Measurements from ENCODE around the gene PRDM16. TPM values are rescaled to one million over a fixed set of nuclear protein-coding genes. Genes with fewer than 3 reads are reported as not detected.

Gene PRDM16
- total and polyA plus RNA-seq, 2 donors (not counting 1 experiment from before 2014, with no cell fraction given): 0.03 to 0.12 TPM

DNA sequence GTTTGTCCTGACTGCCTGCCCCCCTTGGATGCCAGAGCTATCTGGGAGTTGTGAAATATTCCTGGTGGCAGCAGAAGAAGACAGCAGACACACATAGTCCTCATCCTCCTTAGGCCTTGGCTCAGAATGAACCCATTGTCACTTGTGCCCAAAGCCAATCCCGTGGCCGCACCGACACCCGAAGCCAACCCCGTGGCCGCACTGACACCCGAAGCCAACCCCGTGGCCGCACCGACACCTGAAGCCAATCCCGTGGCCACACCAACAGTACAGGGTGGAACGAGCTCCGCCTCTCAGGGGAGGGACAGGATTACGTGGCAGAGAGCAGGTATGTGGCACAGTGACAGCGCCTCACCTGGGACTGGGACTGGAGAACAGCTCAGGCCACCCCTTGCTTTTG lies 186.7 kb downstream of the PRDM16 start:
- no peak overlapping the region for H3K4me2 ChIP-seq (replicated peaks; ENCODE audit: low read depth, low read length, poor library complexity, severe bottlenecking)
- intact Hi-C loops (cut with micrococcal nuclease): no loop called here
- no peaks in the 10 kb centered on the region for H4K20me1 ChIP-seq (ENCODE audit: control insufficient read depth, insufficient read depth, low read length, poor library complexity, severe bottlenecking)
- DNase-seq (no peak), ATAC-seq (ENCODE audit: low read depth) (no peak)
- peaks cover 3% of the 10 kb centered on the region for H3K9me3 Mint-ChIP-seq (ENCODE audit: insufficient read depth)
- H3K4me3 ChIP-seq (ENCODE audit: control extremely low read depth in 1 of 5, extremely low read depth in 1 of 5, insufficient read depth in 1 of 5, low read depth in 2 of 5, low read length in 4 of 5): no peak overlapping the region
- no peak overlapping the region for H3K9ac ChIP-seq (ENCODE audit: low read length)
- H3K27me3 Mint-ChIP-seq: no peaks in the 10 kb centered on the region
- TF ChIP-seq EZH2 (IDR thresholded peaks at IDR 0.05; ENCODE audit: borderline replicate concordance, insufficient read depth, low read depth, low read length, poor library complexity, severe bottlenecking): no peak
- TF ChIP-seq, protein P1, sequence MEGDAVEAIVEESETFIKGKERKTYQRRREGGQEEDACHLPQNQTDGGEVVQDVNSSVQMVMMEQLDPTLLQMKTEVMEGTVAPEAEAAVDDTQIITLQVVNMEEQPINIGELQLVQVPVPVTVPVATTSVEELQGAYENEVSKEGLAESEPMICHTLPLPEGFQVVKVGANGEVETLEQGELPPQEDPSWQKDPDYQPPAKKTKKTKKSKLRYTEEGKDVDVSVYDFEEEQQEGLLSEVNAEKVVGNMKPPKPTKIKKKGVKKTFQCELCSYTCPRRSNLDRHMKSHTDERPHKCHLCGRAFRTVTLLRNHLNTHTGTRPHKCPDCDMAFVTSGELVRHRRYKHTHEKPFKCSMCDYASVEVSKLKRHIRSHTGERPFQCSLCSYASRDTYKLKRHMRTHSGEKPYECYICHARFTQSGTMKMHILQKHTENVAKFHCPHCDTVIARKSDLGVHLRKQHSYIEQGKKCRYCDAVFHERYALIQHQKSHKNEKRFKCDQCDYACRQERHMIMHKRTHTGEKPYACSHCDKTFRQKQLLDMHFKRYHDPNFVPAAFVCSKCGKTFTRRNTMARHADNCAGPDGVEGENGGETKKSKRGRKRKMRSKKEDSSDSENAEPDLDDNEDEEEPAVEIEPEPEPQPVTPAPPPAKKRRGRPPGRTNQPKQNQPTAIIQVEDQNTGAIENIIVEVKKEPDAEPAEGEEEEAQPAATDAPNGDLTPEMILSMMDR (IDR thresholded peaks at IDR 0.05): no peak
- 94% methylated on average over 15 of the region's 15 CpGs for WGBS (ENCODE audit: insufficient coverage)
- H3K36me3 ChIP-seq (replicated peaks in 1 of 2; ENCODE audit: control extremely low read depth in 1 of 2, control insufficient read depth in 1 of 2, extremely low read depth in 1 of 2, insufficient read depth in 2 of 2, low read length in 1 of 2): no peaks in the 10 kb centered on the region
- no peak overlapping the region for H3K4me3 Mint-ChIP-seq
- H3K9me3 ChIP-seq (ENCODE audit: control extremely low read depth in 1 of 3, control insufficient read depth in 2 of 3, insufficient read depth in 1 of 3, low read length in 2 of 3): peaks cover 0 to 15% (median 0%) of the 10 kb centered on the region in 3 donors
- H3K4me1 ChIP-seq (ENCODE audit: control insufficient read depth in 2 of 2, insufficient read depth in 2 of 2, low read length in 2 of 2): no peaks in the 10 kb centered on the region
- no peaks in the 10 kb centered on the region for H3K27me3 ChIP-seq (replicated peaks in 1 of 4; ENCODE audit: control extremely low read depth in 1 of 4, control insufficient read depth in 3 of 4, insufficient read depth in 4 of 4, low read length in 3 of 4)
- no peaks in the 10 kb centered on the region for H3K4me1 Mint-ChIP-seq
- no peak overlapping the region for H2AFZ ChIP-seq (ENCODE audit: insufficient read depth, low read depth, low read length, poor library complexity, severe bottlenecking)
- H3K79me2 ChIP-seq (ENCODE audit: control insufficient read depth, insufficient read depth, low read length): no peaks in the 10 kb centered on the region
- H3K27ac Mint-ChIP-seq: no peak overlapping the region
- CTCF ChIA-PET: no interaction called here
- POLR2A ChIA-PET: no interaction called here
- H3K27ac ChIP-seq (ENCODE audit: low read length in 2 of 2): no peak overlapping the region

GRCh38 chr1:3257788-3258187 lies 188.8 kb downstream of the PRDM16 start:
- no peaks in the 10 kb centered on the region for H3K36me3 ChIP-seq (replicated peaks in 1 of 2; ENCODE audit: control extremely low read depth in 1 of 2, control insufficient read depth in 1 of 2, extremely low read depth in 1 of 2, insufficient read depth in 2 of 2, low read length in 1 of 2)
- POLR2A ChIA-PET: no interaction called here
- H3K27ac ChIP-seq (ENCODE audit: low read length in 2 of 2): no peak overlapping the region
- H4K20me1 ChIP-seq (ENCODE audit: control insufficient read depth, insufficient read depth, low read length, poor library complexity, severe bottlenecking): no peaks in the 10 kb centered on the region
- WGBS (ENCODE audit: insufficient coverage): no CpG with 5 or more reads among the region's 4 CpGs
- CTCF ChIA-PET: no interaction called here
- no peak overlapping the region for H3K9ac ChIP-seq (ENCODE audit: low read length)
- no peak overlapping the region for H3K4me2 ChIP-seq (replicated peaks; ENCODE audit: low read depth, low read length, poor library complexity, severe bottlenecking)
- DNase-seq: no peak
- H3K79me2 ChIP-seq (ENCODE audit: control insufficient read depth, insufficient read depth, low read length): no peaks in the 10 kb centered on the region
- Mint-ChIP-seq H3K4me3 (no peak overlapping the region), H3K9me3 (ENCODE audit: insufficient read depth) (peaks cover 3% of the 10 kb centered on the region), H3K27me3 (no peaks in the 10 kb centered on the region), H3K27ac (no peak overlapping the region), H3K4me1 (no peaks in the 10 kb centered on the region)
- no peak overlapping the region for H2AFZ ChIP-seq (ENCODE audit: insufficient read depth, low read depth, low read length, poor library complexity, severe bottlenecking)
- intact Hi-C loops (cut with micrococcal nuclease): no loop called here
- H3K27me3 ChIP-seq (replicated peaks in 1 of 4; ENCODE audit: control extremely low read depth in 1 of 4, control insufficient read depth in 3 of 4, insufficient read depth in 4 of 4, low read length in 3 of 4): no peaks in the 10 kb centered on the region
- H3K9me3 ChIP-seq (ENCODE audit: control extremely low read depth in 1 of 3, control insufficient read depth in 2 of 3, insufficient read depth in 1 of 3, low read length in 2 of 3): peaks cover 0 to 14% (median 0%) of the 10 kb centered on the region in 3 donors
- no peak for TF ChIP-seq EZH2 (IDR thresholded peaks at IDR 0.05; ENCODE audit: borderline replicate concordance, insufficient read depth, low read depth, low read length, poor library complexity, severe bottlenecking)
- H3K4me3 ChIP-seq (ENCODE audit: control extremely low read depth in 1 of 5, extremely low read depth in 1 of 5, insufficient read depth in 1 of 5, low read depth in 2 of 5, low read length in 4 of 5): no peak overlapping the region
- ATAC-seq (ENCODE audit: low read depth): no peak
- no peaks in the 10 kb centered on the region for H3K4me1 ChIP-seq (ENCODE audit: control insufficient read depth in 2 of 2, insufficient read depth in 2 of 2, low read length in 2 of 2)
